H9 (cell line): ENCODE measurements around the gene C19orf81. TPM values are rescaled to one million over a fixed set of nuclear protein-coding genes. Genes with fewer than 3 reads are reported as not detected.
A peak's percentile ranks its signal among the peaks of the same experiment; 100 is the strongest.

Experiments
- DNase-seq: peaks from one replicate; pipeline ENCODE4 v3.0.0-alpha.2; 2017
- H2AFZ ChIP-seq: one replicate; pipeline ENCODE4 v1.6.1; 2013; ENCODE audit warnings: mild to moderate bottlenecking, low read length, control low read depth, moderate library complexity
- H2AK5ac ChIP-seq: 2 replicates; pipeline ENCODE4 v1.6.1; 2013; ENCODE audit warnings: low read length, control low read depth, mixed read lengths; ENCODE audit not compliant: insufficient read length
- H2BK120ac ChIP-seq: one replicate; pipeline ENCODE4 v1.6.1; 2013; ENCODE audit warnings: low read depth, mild to moderate bottlenecking, low read length, control low read depth, inconsistent platforms; ENCODE audit not compliant: poor library complexity, severe bottlenecking
- H2BK12ac ChIP-seq: 2 replicates; pipeline ENCODE4 v1.6.1; 2013; ENCODE audit warnings: low read length, control low read depth, mixed read lengths, low read depth; ENCODE audit not compliant: insufficient read length
- H2BK15ac ChIP-seq: 2 replicates; pipeline ENCODE4 v1.6.1; 2013; ENCODE audit warnings: low read depth, low read length, control low read depth
- H2BK20ac ChIP-seq: one replicate; pipeline ENCODE4 v1.6.1; 2013; ENCODE audit warnings: low read depth, mild to moderate bottlenecking, low read length, control low read depth, inconsistent platforms; ENCODE audit not compliant: poor library complexity, severe bottlenecking
- H2BK5ac ChIP-seq: 2 replicates; pipeline ENCODE4 v1.6.1; 2013; ENCODE audit warnings: low read length, control low read depth, mixed read lengths; ENCODE audit not compliant: insufficient read length
- H3K14ac ChIP-seq: 2 replicates; pipeline ENCODE4 v1.6.1; 2013; ENCODE audit warnings: low read length, control low read depth; ENCODE audit not compliant: insufficient read depth
- H3K18ac ChIP-seq: 2 replicates; pipeline ENCODE4 v1.6.1; 2013; ENCODE audit warnings: low read depth, mild to moderate bottlenecking, mixed read lengths, low read length, control low read depth; ENCODE audit not compliant: insufficient read length
- H3K23ac ChIP-seq: 2 replicates; pipeline ENCODE4 v1.6.1; 2013; ENCODE audit warnings: low read length, control low read depth, mixed read lengths, low read depth; ENCODE audit not compliant: insufficient read length
- H3K23me2 ChIP-seq: 2 replicates; pipeline ENCODE4 v1.6.1; 2013; ENCODE audit warnings: low read depth, mild to moderate bottlenecking, mixed read lengths, low read length, control low read depth; ENCODE audit not compliant: insufficient read length, poor library complexity, severe bottlenecking
- H3K27ac ChIP-seq: 2 replicates; pipeline ENCODE4 v1.5.1; 2013; ENCODE audit warnings: low read length, control low read depth, mixed read lengths, low read depth; ENCODE audit not compliant: insufficient read length
- H3K27me3 ChIP-seq: 2 replicates; pipeline ENCODE4 v1.6.1; 2013; ENCODE audit warnings: low read length, control low read depth, inconsistent platforms; ENCODE audit not compliant: insufficient read depth
- H3K4ac ChIP-seq: 2 replicates; pipeline ENCODE4 v1.6.1; 2013; ENCODE audit warnings: low read depth, mild to moderate bottlenecking, control low read depth, inconsistent platforms, low read length, moderate library complexity
- H3K4me1 ChIP-seq: 2 replicates; pipeline ENCODE4 v1.6.1; 2013; ENCODE audit warnings: low read length, control low read depth, inconsistent platforms; ENCODE audit not compliant: insufficient read depth
- H3K4me2 ChIP-seq: 2 replicates; pipeline ENCODE4 v1.6.1; 2013; ENCODE audit warnings: low read length, control low read depth, mixed read lengths; ENCODE audit not compliant: insufficient read length, insufficient read depth
- H3K56ac ChIP-seq: 2 replicates; pipeline ENCODE4 v1.6.1; 2013; ENCODE audit warnings: low read depth, mild to moderate bottlenecking, mixed read lengths, low read length, control low read depth; ENCODE audit not compliant: insufficient read length
- H3K79me1 ChIP-seq: 2 replicates; pipeline ENCODE4 v1.6.1; 2013; ENCODE audit warnings: low read depth, mild to moderate bottlenecking, moderate library complexity, low read length, control low read depth, inconsistent platforms; ENCODE audit not compliant: insufficient read depth, poor library complexity, severe bottlenecking
- H3K79me2 ChIP-seq: 2 replicates; pipeline ENCODE4 v1.6.1; 2013; ENCODE audit warnings: low read length, control low read depth, inconsistent platforms; ENCODE audit not compliant: insufficient read depth
- H3K9ac ChIP-seq: 2 replicates; pipeline ENCODE4 v1.6.1; 2013; ENCODE audit warnings: low read length, control low read depth, mixed read lengths; ENCODE audit not compliant: insufficient read length; ENCODE audit errors: extremely low read depth
- H3K9me3 ChIP-seq: one replicate; pipeline ENCODE4 v1.6.1; 2013; ENCODE audit warnings: low read depth, low read length, inconsistent platforms; ENCODE audit not compliant: control insufficient read depth
- H3T11ph ChIP-seq: one replicate; pipeline ENCODE4 v1.6.1; 2013; ENCODE audit warnings: mild to moderate bottlenecking, low read length, control low read depth, inconsistent platforms
- H4K20me1 ChIP-seq: one replicate; pipeline ENCODE4 v1.6.1; 2013; ENCODE audit not compliant: control insufficient read depth, insufficient read length, insufficient read depth
- H4K5ac ChIP-seq: 2 replicates; pipeline ENCODE4 v1.6.1; 2013; ENCODE audit warnings: low read depth, mild to moderate bottlenecking, mixed read lengths, low read length, control low read depth; ENCODE audit not compliant: insufficient read length
- H4K8ac ChIP-seq: replicated peaks from 2 replicates; pipeline ENCODE4 v1.6.1; 2013; ENCODE audit warnings: low read length, control low read depth, mixed read lengths, low read depth; ENCODE audit not compliant: insufficient read length
- H4K91ac ChIP-seq: 2 replicates; pipeline ENCODE4 v1.6.1; 2013; ENCODE audit warnings: low read depth, mild to moderate bottlenecking, moderate library complexity, mixed read lengths, low read length, control low read depth; ENCODE audit not compliant: insufficient read length
- H3K27ac Mint-ChIP-seq, 3 experiments: 2 replicates in 2 of 3; 3 replicates in 1 of 3; pipeline ENCODE4 v1.8.0; 2020 to 2021; ENCODE audit warnings: mixed read lengths in 3 of 3, mild to moderate bottlenecking in 1 of 3, moderate library complexity in 1 of 3
- H3K27me3 Mint-ChIP-seq: 2 replicates; pipeline ENCODE4 v1.8.0; 2021; ENCODE audit warnings: low read depth, mild to moderate bottlenecking, moderate library complexity, mixed read lengths
- H3K36me3 Mint-ChIP-seq, 3 experiments: 2 replicates in 2 of 3; 3 replicates in 1 of 3; pipeline ENCODE4 v1.8.0; 2020 to 2021; ENCODE audit warnings: low read depth in 3 of 3, mixed read lengths in 3 of 3; ENCODE audit not compliant: insufficient read depth in 1 of 3
- H3K4me1 Mint-ChIP-seq, 2 experiments: 2 replicates each; pipeline ENCODE4 v1.8.0; 2020; ENCODE audit warnings: mixed read lengths in 2 of 2
- H3K4me3 Mint-ChIP-seq, 2 experiments: 2 replicates in 1 of 2; 3 replicates in 1 of 2; pipeline ENCODE4 v1.8.0; 2020 to 2021; ENCODE audit warnings: mild to moderate bottlenecking in 2 of 2, mixed read lengths in 2 of 2, moderate library complexity in 1 of 2
- H3K9me3 Mint-ChIP-seq, 2 experiments: 2 replicates in 1 of 2; 3 replicates in 1 of 2; pipeline ENCODE4 v1.8.0; 2020; ENCODE audit warnings: mild to moderate bottlenecking in 2 of 2, mixed read lengths in 2 of 2, moderate library complexity in 1 of 2
- WGBS: extraction: QIAGEN DNeasy Blood & Tissue Kit; methylation state at CpG from one replicate; pipeline ENCODE4 v1.1.7; 2013; ENCODE audit warnings: missing lambda C conversion rate, low lambda C conversion rate, mixed read lengths; ENCODE audit not compliant: insufficient read length; ENCODE audit errors: extremely low coverage; 5-methylcytosine and 5-hydroxymethylcytosine counted together
- total RNA-seq: library from RNA; stranded (reverse); gene quantifications from 2 replicates; pipeline ENCODE4 v1.2.1, GENCODE V29; 2021
- TF ChIP-seq, protein P1 (sequence below): fragments of 200-600 bp; sonication (generic); conservative IDR thresholded peaks from 3 replicates; pipeline ENCODE4 v1.8.0; 2021; ENCODE audit warnings: antibody characterized with exemption, mild to moderate bottlenecking

C19orf81 gene
- total RNA-seq, 1 experiment from 2014 or later = 11.0 TPM

DNA sequence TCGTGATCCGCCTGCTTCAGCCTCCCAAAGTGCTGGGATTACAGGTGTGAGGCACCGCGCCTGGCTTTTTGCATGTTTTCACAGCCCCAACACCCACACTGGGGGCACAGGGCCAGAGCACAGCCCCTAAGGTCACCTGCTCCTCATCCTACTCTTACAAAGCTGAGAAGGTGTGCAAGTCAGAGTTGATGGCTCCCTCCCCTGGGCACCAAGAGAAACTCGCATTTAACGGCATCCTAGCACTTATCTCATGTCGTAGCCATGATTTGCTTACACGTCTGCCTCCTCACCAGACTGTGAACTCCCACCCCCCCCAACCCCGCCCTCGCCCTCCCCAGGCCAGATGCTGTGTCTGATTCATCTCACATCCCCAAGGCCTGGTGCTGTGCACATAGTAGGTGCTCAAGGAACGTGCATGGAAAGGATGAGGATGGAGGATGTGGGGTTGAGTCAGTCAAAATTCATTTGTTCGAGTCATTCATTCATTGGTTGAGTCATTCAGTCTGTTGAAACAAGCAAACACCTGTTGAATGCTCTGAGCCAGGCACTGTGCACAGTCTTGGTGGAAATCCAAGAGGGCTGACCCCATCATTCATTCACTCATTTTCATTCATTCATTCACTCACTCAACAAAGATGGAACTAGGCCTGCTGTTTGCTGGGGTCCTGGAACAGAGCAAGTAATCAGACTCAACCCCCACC lies 59.1 kb downstream of the C19orf81 start:
- DNase-seq = no peak
- Histone ChIP-seq H3K79me2 (no peaks in the 10 kb centered on the region), H3K23me2 (no peaks in the 10 kb centered on the region), H2BK15ac (no peak overlapping the region), H3K79me1 (no peaks in the 10 kb centered on the region), H4K20me1 (no peaks in the 10 kb centered on the region), H3K4me2 (no peak overlapping the region), H4K5ac (no peak overlapping the region), H3K14ac (no peak overlapping the region), H3K9ac (no peak overlapping the region), H3K4ac (no peak overlapping the region), H4K8ac (no peak overlapping the region), H3K23ac (no peak overlapping the region), H2BK20ac (no peak overlapping the region), H2BK5ac (no peak overlapping the region), H2AFZ (no peak overlapping the region), H3K27me3 (no peaks in the 10 kb centered on the region; the same call in 1 of the 2 replicates), H3T11ph (no peak overlapping the region), H2AK5ac (no peak overlapping the region), H2BK120ac (no peak overlapping the region), H3K4me1 (0 out of 2 replicates have a peak, but pooled peaks cover 3% of the 10 kb centered on the region), H3K27ac (no peak overlapping the region), H3K56ac (no peak overlapping the region), H3K18ac (no peak overlapping the region), H2BK12ac (no peak overlapping the region), H3K9me3 (no peaks in the 10 kb centered on the region), H4K91ac (no peak overlapping the region)
- H3K4me3 Mint-ChIP-seq = no peak overlapping the region
- WGBS = no CpG with 5 or more reads among the region's 12 CpGs
- no peaks in the 10 kb centered on the region; a peak in 1 of 7 replicates for H3K36me3 Mint-ChIP-seq
- H3K27me3 Mint-ChIP-seq = peaks cover 82% of the 10 kb centered on the region
- no peak overlapping the region for H3K27ac Mint-ChIP-seq
- TF ChIP-seq, protein P1, sequence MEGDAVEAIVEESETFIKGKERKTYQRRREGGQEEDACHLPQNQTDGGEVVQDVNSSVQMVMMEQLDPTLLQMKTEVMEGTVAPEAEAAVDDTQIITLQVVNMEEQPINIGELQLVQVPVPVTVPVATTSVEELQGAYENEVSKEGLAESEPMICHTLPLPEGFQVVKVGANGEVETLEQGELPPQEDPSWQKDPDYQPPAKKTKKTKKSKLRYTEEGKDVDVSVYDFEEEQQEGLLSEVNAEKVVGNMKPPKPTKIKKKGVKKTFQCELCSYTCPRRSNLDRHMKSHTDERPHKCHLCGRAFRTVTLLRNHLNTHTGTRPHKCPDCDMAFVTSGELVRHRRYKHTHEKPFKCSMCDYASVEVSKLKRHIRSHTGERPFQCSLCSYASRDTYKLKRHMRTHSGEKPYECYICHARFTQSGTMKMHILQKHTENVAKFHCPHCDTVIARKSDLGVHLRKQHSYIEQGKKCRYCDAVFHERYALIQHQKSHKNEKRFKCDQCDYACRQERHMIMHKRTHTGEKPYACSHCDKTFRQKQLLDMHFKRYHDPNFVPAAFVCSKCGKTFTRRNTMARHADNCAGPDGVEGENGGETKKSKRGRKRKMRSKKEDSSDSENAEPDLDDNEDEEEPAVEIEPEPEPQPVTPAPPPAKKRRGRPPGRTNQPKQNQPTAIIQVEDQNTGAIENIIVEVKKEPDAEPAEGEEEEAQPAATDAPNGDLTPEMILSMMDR = peak; percentile 31; the same call in 2 of the 3 replicates
- no peaks in the 10 kb centered on the region for H3K9me3 Mint-ChIP-seq
- H3K4me1 Mint-ChIP-seq = peaks cover 6 to 17% of the 10 kb centered on the region in 2 experiments

Other genes with a start within 250 kb of the C19orf81 start
- gene SPIB, start 230.5 kb upstream of the C19orf81 start, total RNA-seq = 30.2 and 33.3 TPM in 2 replicates
- gene MYBPC2, start 216.6 kb upstream of the C19orf81 start, total RNA-seq = 3.8 and 4.9 TPM in 2 replicates
- gene EMC10, start 172.9 kb upstream of the C19orf81 start, total RNA-seq = 109 and 110 TPM in 2 replicates
- 9.5 and 10.5 TPM in 2 replicates for gene GARIN5A, start 172.6 kb upstream of the C19orf81 start, total RNA-seq
- 5.0 and 5.4 TPM in 2 replicates for gene JOSD2, start 138.3 kb upstream of the C19orf81 start, total RNA-seq
- gene ASPDH, start 135.5 kb upstream of the C19orf81 start, total RNA-seq = not detected in 2 replicates
- 3.7 and 3.8 TPM in 2 replicates for gene LRRC4B, start 81.0 kb upstream of the C19orf81 start, total RNA-seq
- 2.8 and 3.1 TPM in 2 replicates for gene SYT3, start 9.6 kb upstream of the C19orf81 start, total RNA-seq
- gene SHANK1, start 70.4 kb downstream of the C19orf81 start, total RNA-seq = 1.4 and 1.7 TPM in 2 replicates
- gene CLEC11A, start 73.9 kb downstream of the C19orf81 start, total RNA-seq = 3.8 and 3.9 TPM in 2 replicates
- not detected in 2 replicates for gene GPR32, start 121.0 kb downstream of the C19orf81 start, total RNA-seq
- gene ACP4, start 141.0 kb downstream of the C19orf81 start, total RNA-seq = not detected in 2 replicates
- 2.1 and 2.3 TPM in 2 replicates for gene KLK1, start 174.3 kb downstream of the C19orf81 start, total RNA-seq
- gene KLK15, start 184.1 kb downstream of the C19orf81 start, total RNA-seq = not detected in 2 replicates
- gene KLK3, start 205.5 kb downstream of the C19orf81 start, total RNA-seq = not detected in 2 replicates
- gene KLK2, start 224.0 kb downstream of the C19orf81 start, total RNA-seq = not detected in 2 replicates